Spleen (tissue), 7 donors: Measurements from ENCODE around the gene CTDSP2.

Experiments
- POLR2A ChIP-seq, 3 donors: fragments of 450-650 bp; IDR thresholded peaks; one replicate each; pipeline ENCODE4 v1.5.1; 2017; ENCODE audit warnings: antibody characterized with exemption in 3 of 3, mild to moderate bottlenecking in 1 of 3
- POLR2AphosphoS5 ChIP-seq, 3 donors: sonication (generic); formaldehyde crosslinking; IDR thresholded peaks; one replicate each; pipeline ENCODE4 v1.5.1; 2017; ENCODE audit warnings: antibody characterized with exemption in 3 of 3
- TF ChIP-seq, protein P1 (sequence below), 11 experiments: fragments of 200-600 bp in 7 of 11; fragments of 450-650 bp in 4 of 11; sonication (generic) in 4 of 11; IDR thresholded peaks in 8 of 11; conservative IDR thresholded peaks in 3 of 11; 1 replicate in 7 of 11; 2 replicates in 4 of 11; pipeline versions ENCODE4 v1.4.0 to v1.8.0; 2016 to 2021; ENCODE audit warnings: antibody characterized with exemption in 11 of 11, inconsistent platforms in 4 of 11, mild to moderate bottlenecking in 1 of 11
- donor health status: DM: no; HTN: no; CAD: no; lungs with moderate emphysema.
- donor health status: DM: no; HTN: no; CAD: no.
- donor health status: DM: no; HTN: no; CAD: no.

DNA sequence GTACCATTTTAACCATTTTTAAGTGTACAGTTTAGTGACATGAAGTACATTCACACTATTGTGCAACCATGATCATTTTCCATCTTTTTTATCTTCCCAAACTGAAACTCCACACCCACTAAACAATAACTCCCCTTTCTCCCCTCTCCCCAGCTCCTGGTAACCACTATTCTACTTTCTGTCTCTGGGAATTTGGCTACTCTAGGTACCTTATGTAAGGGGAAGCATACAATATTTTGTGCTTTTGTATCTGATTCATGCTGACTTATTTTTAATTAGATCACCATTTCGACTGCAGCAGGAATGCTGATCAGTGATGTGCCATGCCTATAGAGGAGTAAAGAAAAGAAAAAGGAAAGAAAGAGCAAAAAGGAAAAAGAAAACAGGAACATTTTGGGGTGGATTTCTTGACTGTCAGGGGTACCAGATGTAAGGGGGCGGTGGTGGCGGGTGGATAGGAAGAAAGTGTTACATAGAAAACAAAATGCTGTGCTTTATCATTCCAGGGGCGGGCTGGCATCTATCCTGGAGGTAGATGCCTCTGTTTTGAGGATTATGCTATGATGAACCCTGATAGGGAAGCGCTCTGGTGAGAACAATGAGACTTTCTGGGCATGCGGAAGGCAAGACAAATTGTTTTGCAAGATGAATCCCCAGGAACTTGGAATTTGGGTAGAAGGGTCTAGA lies 45.2 kb upstream of the CTDSP2 start:
- TF ChIP-seq, protein P1, sequence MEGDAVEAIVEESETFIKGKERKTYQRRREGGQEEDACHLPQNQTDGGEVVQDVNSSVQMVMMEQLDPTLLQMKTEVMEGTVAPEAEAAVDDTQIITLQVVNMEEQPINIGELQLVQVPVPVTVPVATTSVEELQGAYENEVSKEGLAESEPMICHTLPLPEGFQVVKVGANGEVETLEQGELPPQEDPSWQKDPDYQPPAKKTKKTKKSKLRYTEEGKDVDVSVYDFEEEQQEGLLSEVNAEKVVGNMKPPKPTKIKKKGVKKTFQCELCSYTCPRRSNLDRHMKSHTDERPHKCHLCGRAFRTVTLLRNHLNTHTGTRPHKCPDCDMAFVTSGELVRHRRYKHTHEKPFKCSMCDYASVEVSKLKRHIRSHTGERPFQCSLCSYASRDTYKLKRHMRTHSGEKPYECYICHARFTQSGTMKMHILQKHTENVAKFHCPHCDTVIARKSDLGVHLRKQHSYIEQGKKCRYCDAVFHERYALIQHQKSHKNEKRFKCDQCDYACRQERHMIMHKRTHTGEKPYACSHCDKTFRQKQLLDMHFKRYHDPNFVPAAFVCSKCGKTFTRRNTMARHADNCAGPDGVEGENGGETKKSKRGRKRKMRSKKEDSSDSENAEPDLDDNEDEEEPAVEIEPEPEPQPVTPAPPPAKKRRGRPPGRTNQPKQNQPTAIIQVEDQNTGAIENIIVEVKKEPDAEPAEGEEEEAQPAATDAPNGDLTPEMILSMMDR (IDR thresholded peaks at IDR 0.05 in 8 of 11, conservative IDR thresholded peaks at IDR 0.05 in 3 of 11): no peak
- TF ChIP-seq POLR2A (IDR thresholded peaks at IDR 0.05) (no peak), POLR2AphosphoS5 (IDR thresholded peaks at IDR 0.05) (no peak)
